GM06990 (cell line): ENCODE measurements around the gene DERL2.
"Not testable (repeated sequence)": the region's sequence is repeated elsewhere in the genome, so short reads cannot be mapped to it uniquely, and the experiment has no call there.

ENCODE experiments used
- DNase-seq: peaks from one replicate; pipeline ENCODE4 v3.0.0-alpha.2; 2011; ENCODE audit not compliant: insufficient read length; ENCODE audit errors: extremely low read depth
- H3K27me3 ChIP-seq: replicated peaks from 2 replicates; pipeline ENCODE4 v1.6.0; 2011; ENCODE audit warnings: low read length; ENCODE audit not compliant: control insufficient read depth, insufficient read depth
- H3K36me3 ChIP-seq: 2 replicates; pipeline ENCODE4 v1.5.1; 2011; ENCODE audit warnings: low read length; ENCODE audit not compliant: control insufficient read depth, insufficient read depth
- H3K4me3 ChIP-seq: replicated peaks from 2 replicates; pipeline ENCODE4 v1.5.1; 2011; ENCODE audit warnings: low read depth, mild to moderate bottlenecking, control low read depth, low read length
- TF ChIP-seq, protein P1 (sequence below): IDR thresholded peaks from 2 replicates; pipeline ENCODE4 v1.5.1; 2011; ENCODE audit warnings: low read length, control low read depth, mild to moderate bottlenecking, inconsistent platforms; ENCODE audit not compliant: insufficient read depth, poor library complexity, severe bottlenecking

The DERL2 gene

DNA sequence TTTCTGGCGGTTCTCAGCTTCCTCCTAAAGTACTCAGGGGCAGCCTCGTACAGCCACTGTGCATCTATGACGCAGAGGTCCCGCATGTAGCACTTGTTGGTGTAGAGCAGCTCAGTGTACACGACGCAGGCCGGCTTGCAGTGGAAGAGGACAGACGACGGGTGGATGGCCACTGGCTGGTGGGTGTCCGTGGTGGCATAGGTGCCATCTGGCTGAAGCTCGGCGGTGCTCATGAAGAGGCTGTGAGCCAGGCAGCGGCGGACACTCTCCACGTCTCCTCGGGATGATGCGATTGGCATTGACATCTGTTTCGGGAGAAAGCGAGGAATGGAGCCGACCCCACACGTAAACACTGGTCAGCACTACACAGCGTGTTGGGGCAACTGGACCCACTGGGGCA, 41.8 kb downstream of the DERL2 start:
- TF ChIP-seq, protein P1, sequence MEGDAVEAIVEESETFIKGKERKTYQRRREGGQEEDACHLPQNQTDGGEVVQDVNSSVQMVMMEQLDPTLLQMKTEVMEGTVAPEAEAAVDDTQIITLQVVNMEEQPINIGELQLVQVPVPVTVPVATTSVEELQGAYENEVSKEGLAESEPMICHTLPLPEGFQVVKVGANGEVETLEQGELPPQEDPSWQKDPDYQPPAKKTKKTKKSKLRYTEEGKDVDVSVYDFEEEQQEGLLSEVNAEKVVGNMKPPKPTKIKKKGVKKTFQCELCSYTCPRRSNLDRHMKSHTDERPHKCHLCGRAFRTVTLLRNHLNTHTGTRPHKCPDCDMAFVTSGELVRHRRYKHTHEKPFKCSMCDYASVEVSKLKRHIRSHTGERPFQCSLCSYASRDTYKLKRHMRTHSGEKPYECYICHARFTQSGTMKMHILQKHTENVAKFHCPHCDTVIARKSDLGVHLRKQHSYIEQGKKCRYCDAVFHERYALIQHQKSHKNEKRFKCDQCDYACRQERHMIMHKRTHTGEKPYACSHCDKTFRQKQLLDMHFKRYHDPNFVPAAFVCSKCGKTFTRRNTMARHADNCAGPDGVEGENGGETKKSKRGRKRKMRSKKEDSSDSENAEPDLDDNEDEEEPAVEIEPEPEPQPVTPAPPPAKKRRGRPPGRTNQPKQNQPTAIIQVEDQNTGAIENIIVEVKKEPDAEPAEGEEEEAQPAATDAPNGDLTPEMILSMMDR = no peak
- no peak overlapping the region for H3K4me3 ChIP-seq
- no peaks in the 10 kb centered on the region for H3K27me3 ChIP-seq
- no peak for DNase-seq
- peaks cover 13% of the 10 kb centered on the region for H3K36me3 ChIP-seq

DNA sequence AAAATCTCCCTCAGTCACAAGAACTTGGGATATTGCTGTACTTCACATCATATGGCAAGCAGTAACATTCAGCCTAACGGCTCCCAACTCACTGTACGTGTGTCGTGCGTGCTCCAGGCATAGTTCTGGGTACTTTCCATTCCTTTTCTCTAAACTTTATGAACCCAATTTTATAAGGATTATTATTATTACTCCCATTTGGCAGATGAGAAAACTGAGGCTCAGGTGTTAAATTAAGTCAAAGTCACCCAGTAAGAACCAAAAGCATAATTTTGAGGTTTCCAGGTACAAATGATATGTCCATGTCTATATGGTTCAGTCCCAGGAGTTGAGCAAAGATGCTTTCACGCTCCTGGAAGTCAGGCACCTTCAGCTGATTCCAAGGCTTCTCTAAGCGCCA, 42.2 kb downstream of the DERL2 start:
- Histone ChIP-seq H3K36me3 (peaks cover 13% of the 10 kb centered on the region), H3K4me3 (no peak overlapping the region), H3K27me3 (no peaks in the 10 kb centered on the region)
- DNase-seq = no peak
- TF ChIP-seq, protein P1 = no peak

DNA sequence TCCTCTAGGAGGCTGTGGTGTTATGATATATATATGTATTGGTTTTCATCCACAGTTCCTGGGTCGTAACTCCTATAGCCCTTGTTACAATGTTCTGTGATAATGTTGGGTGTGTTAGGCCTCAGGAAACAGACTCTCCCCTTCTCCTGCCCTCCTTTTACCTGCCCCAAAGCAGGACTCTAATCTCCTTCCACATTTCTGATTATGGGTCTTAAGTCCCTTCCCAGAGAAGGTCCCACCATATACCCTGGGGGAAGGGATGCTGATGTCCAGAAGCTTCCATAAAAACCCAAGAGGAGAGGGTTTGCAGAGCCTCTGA, 46.6 kb downstream of the DERL2 start:
- no peak for DNase-seq
- TF ChIP-seq, protein P1 = no peak
- Histone ChIP-seq H3K27me3 (no peaks in the 10 kb centered on the region), H3K4me3 (peak overlapping the region; percentile 35), H3K36me3 (peaks cover 11% of the 10 kb centered on the region)

DNA sequence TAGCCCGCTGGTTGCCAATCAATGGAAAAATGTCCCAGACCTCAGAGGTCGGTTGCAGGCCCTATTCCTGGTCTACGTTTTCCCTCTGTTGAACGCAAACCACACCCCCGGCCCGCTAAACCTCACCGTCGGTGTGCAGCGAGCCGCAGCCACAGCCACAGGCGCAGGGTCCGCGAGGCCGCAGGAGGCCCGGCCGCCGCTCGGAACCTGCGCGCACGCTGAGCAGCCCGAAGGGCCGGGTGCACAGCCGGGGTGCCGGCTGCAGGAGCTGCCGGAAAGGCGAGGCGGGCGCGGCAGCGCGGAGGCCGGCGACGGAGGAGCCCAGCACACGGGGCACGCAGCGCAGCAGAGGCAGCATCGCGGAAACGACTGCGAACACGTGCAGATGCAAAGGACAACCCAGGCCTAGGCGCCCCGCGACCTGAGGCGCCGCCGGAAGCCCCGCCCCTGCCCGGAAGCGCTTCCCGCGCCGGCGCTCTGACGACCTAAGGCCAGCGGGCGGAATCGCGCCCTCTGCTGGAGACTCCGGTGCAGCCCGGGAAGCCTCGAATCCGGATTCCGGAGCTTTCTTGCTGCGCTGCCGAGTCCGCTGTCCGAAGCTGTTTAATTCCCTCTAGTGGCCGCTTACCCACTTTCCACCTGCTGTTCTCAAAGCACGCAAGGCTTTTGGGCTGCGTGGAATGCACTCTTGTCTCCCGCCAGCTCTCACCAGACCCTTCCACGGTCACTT, 47.1 kb downstream of the DERL2 start, which contains the start of gene C1QBP:
Gene C1QBP (minus strand): TSS at position 440 of the 730 bp plus-strand sequence. CDS start 82 bp downstream, at position 358.
- H3K27me3 ChIP-seq = no peaks in the 10 kb centered on the region
- peak; percentile 97 for DNase-seq
- H3K36me3 ChIP-seq = peaks cover 13% of the 10 kb centered on the region
- TF ChIP-seq, protein P1 = peak; percentile 94
- H3K4me3 ChIP-seq = peak within 1 kb of the TSS; percentile 85

DNA sequence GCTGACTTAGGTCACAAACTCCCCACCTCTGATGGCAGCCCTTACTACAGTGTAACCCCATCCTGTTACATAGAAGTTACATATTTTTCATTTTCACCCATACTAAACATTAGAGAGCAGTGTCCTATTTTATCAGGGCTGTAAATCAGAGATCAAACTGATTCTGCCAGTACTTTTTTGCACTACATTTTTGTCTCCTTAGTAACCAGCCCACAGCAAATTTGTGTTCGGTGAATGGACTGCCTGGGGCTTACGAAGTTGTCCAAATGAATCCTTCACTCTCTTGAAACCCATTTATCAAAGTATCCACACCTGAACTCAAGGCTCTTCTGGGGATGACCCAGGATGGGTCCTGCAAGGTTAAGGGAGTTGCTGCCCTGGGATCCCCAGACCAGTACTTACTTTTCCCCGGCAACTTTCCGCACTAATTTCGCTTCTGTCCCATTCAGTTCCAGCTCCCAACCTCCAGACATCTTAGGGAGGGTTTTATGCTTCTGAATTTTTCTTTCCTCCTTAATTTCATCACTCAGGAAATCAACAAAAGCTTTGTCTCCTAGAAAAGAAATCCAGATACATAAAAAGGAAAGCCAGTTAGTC, 48.2 kb downstream of the DERL2 start:
- Histone ChIP-seq H3K27me3 (no peaks in the 10 kb centered on the region), H3K4me3 (peak overlapping the region; percentile 85), H3K36me3 (peaks cover 19% of the 10 kb centered on the region)
- DNase-seq = no peak
- TF ChIP-seq, protein P1 = no peak

DNA sequence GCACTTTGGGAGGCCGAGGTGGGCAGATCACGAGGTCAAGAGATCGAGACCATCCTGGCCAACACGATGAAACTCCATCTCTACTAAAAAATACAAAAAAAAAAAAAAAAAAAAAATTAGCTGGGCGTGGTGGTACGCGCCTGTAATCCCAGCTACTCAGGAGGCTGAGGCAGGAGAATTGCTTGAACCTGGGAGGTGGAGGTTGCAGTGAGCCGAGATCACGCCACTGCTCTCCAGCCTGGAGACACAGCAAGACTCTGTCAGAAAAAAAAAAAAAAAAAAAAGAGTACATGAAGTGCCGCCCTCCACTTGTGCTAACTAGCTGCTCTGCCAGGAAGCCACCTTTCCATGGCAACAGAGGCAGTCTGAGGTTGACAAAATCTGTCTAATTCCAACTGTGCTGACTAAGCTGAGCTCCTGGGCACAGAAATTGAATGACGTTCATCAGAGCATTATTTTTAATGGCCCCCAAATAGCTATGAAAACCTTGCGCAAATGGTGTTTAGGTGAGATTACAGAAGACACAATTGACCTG, 50.1 kb downstream of the DERL2 start:
- H3K27me3 ChIP-seq, DNase-seq, H3K4me3 ChIP-seq: not testable (repeated sequence)
- H3K36me3 ChIP-seq = peaks cover 25% of the 10 kb centered on the region
